ENCODE results near the gene PEAK1.

PEAK1 gene

GRCh38 chr15:77292969-77293558 is 126.8 kb downstream of the PEAK1 start:
- no peak overlapping the region for H3K4me3 ChIP-seq (ENCODE audit: low read length)
- no peak for DNase-seq (ENCODE audit: low read depth)
- no peak for TF ChIP-seq CTCF (conservative IDR thresholded peaks at IDR 0.05; ENCODE audit: low read depth, low read length)

GRCh38 chr15:77291107-77291506 is 128.8 kb downstream of the PEAK1 start:
- no peak for TF ChIP-seq CTCF (conservative IDR thresholded peaks at IDR 0.05; ENCODE audit: low read depth, low read length)
- DNase-seq (ENCODE audit: low read depth), result no peak
- H3K4me3 ChIP-seq (ENCODE audit: low read length), result no peak overlapping the region

GRCh38 chr15:77287385-77287784 is 132.5 kb downstream of the PEAK1 start:
- no peak for DNase-seq (ENCODE audit: low read depth)
- H3K4me3 ChIP-seq (ENCODE audit: low read length), result no peak overlapping the region
- TF ChIP-seq CTCF (conservative IDR thresholded peaks at IDR 0.05; ENCODE audit: low read depth, low read length), result no peak

- no peak for DNase-seq (ENCODE audit: low read depth)
These were observed 134.6 kb downstream of the PEAK1 start for GRCh38 chr15:77285057-77285997.

GRCh38 chr15:77282333-77282732 is 137.6 kb downstream of the PEAK1 start:
- DNase-seq (ENCODE audit: low read depth), result peak; percentile 91
- H3K4me3 ChIP-seq (ENCODE audit: low read length), result no peak overlapping the region
- TF ChIP-seq CTCF (conservative IDR thresholded peaks at IDR 0.05; ENCODE audit: low read depth, low read length), result no peak

More at GRCh38 chr15:77285057-77285997, 134.6 kb downstream of the PEAK1 start:
- H3K4me3 ChIP-seq (ENCODE audit: low read length), result no peak overlapping the region
- TF ChIP-seq CTCF (conservative IDR thresholded peaks at IDR 0.05; ENCODE audit: low read depth, low read length), result no peak

- DNase-seq (ENCODE audit: low read depth), result no peak
- no peak for TF ChIP-seq CTCF (conservative IDR thresholded peaks at IDR 0.05; ENCODE audit: low read depth, low read length)
- no peak overlapping the region for H3K4me3 ChIP-seq (ENCODE audit: low read length)
These were observed 143.0 kb downstream of the PEAK1 start for GRCh38 chr15:77276943-77277342.
